Brain microvascular endothelial cell (primary cell): ENCODE measurements around the gene VTI1A.

Experiments used
- DNase-seq: peaks from one replicate; pipeline ENCODE4 v3.0.0-alpha.2; 2020
- H3K27ac ChIP-seq: fragments of 250-450 bp; sonication (Bioruptor Pico); 2 replicates; pipeline ENCODE4 v1.5.1; 2020; ENCODE audit warnings: mild to moderate bottlenecking, moderate library complexity
- H3K27me3 ChIP-seq: fragments of 250-450 bp; sonication (Bioruptor Pico); replicated peaks from 2 replicates; pipeline ENCODE4 v1.5.1; 2020; ENCODE audit warnings: mild to moderate bottlenecking
- H3K36me3 ChIP-seq: fragments of 250-450 bp; sonication (Bioruptor Pico); replicated peaks from 2 replicates; pipeline ENCODE4 v1.5.1; 2020; ENCODE audit warnings: mild to moderate bottlenecking
- H3K4me3 ChIP-seq: 2 replicates; pipeline ENCODE4 v1.5.1; 2011; ENCODE audit warnings: low read depth, mild to moderate bottlenecking, control low read depth, low read length, moderate library complexity
- CTCF ChIP-seq: IDR thresholded peaks from 2 replicates; pipeline ENCODE4 v1.5.1; 2011; ENCODE audit warnings: low read depth, mild to moderate bottlenecking, moderate library complexity, low read length, control low read depth, inconsistent platforms; ENCODE audit errors: missing control alignments
- in situ Hi-C: cut with HindIII; loops from 2 replicates; pipeline ENCODE4 v1.10.0; 2017; ENCODE audit warnings: low sequenced_read_pairs, low pct_ligation_motif_present

The VTI1A gene

DNA sequence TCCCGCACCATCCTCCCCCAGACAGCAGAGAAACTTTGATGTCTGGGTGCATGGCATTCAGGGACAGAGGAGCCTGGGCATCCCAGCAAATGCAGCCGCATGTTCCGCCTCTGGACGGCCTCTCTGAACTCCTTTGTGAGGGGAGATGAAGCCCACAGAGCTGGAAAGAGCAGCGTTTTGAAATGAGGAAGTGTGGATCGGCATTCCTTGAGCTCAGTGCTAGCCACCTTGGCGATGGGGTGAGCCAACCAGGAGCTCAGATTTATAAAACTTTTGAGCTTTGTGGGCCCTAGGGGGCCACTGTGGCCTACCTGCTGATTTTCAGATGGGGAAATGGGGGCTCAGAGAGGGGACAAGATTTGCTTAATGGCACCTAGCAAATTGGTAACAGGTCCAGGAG, 376.6 kb downstream of the VTI1A start:
- no peak overlapping the region for H3K27ac ChIP-seq
- no peak overlapping the region for H3K4me3 ChIP-seq
- TF ChIP-seq CTCF, result no peak
- no peak for DNase-seq
- in situ Hi-C loops, result no loop called here
- no peaks in the 10 kb centered on the region for H3K27me3 ChIP-seq
- no peaks in the 10 kb centered on the region for H3K36me3 ChIP-seq

- Histone ChIP-seq H3K4me3 (no peak overlapping the region), H3K27me3 (no peaks in the 10 kb centered on the region), H3K27ac (no peak overlapping the region), H3K36me3 (no peaks in the 10 kb centered on the region)
- no peak for DNase-seq
- in situ Hi-C loops, result no loop called here
- no peak for TF ChIP-seq CTCF
Observed at GRCh38 chr10:112826018-112826697, 379.1 kb downstream of the VTI1A start.

GRCh38 chr10:112827086-112827485, 380.1 kb downstream of the VTI1A start:
- TF ChIP-seq CTCF, result no peak

DNA sequence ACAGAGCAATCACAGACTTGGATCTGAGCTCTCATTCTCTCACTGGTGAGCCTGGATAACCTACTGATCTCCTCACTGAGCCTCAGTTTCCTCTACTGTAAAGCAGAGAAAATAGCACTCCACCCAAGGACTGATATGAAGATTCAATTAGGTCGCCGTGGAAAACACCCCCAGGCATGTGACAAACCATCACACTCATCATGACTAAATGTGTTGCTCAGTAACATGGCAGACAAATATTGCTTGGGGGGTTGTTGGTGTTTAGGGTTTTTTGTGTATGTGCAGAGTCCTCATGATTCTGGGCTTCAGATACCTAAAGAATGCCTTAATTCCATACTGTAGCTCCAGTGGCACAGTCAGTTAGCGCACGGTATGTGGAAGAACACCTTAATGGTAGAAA, 380.9 kb downstream of the VTI1A start:
- no peak for TF ChIP-seq CTCF
- Histone ChIP-seq H3K27me3 (no peaks in the 10 kb centered on the region), H3K4me3 (no peak overlapping the region), H3K36me3 (no peaks in the 10 kb centered on the region), H3K27ac (no peak overlapping the region)
- DNase-seq, result no peak
- in situ Hi-C loops, result no loop called here

More at GRCh38 chr10:112827086-112827485, 380.1 kb downstream of the VTI1A start:
- Histone ChIP-seq H3K4me3 (no peak overlapping the region), H3K27me3 (no peaks in the 10 kb centered on the region), H3K27ac (no peak overlapping the region), H3K36me3 (no peaks in the 10 kb centered on the region)
- in situ Hi-C loops, result no loop called here
- no peak for DNase-seq

DNA sequence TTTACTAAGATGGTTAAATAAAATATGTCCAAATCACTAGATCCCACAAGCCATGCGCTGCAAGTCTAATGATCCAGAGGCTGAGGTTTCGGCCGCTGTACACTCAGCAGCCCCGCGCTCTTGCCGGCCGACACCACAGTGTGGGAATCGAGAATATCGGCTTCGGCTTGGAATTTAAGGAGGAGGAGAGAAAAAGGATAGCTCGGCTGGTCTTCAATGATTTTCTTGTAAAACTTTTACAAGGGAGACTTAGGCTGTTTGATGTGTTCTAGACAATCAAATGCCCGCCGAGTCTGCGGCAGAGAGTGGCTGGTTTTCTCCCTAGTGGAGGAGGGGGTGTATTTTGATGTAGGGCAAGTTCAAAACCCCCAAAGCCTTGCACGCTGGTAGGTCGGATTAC, 384.8 kb downstream of the VTI1A start:
- Histone ChIP-seq H3K27me3 (no peaks in the 10 kb centered on the region), H3K27ac (no peak overlapping the region), H3K36me3 (no peaks in the 10 kb centered on the region), H3K4me3 (no peak overlapping the region)
- in situ Hi-C loops, result no loop called here
- DNase-seq, result no peak
- TF ChIP-seq CTCF, result no peak

GRCh38 chr10:112832361-112832878, 385.4 kb downstream of the VTI1A start:
- no peak for DNase-seq
- H3K36me3 ChIP-seq, result no peaks in the 10 kb centered on the region
- in situ Hi-C loops, result no loop called here
- no peak for TF ChIP-seq CTCF
- H3K27me3 ChIP-seq, result no peaks in the 10 kb centered on the region
- no peak overlapping the region for H3K27ac ChIP-seq
- H3K4me3 ChIP-seq, result no peak overlapping the region
